ENCODE results near the gene BCL2L13. TPM values are rescaled to one million over a fixed set of nuclear protein-coding genes. Genes with fewer than 3 reads are reported as not detected.
"Not testable (repeated sequence)": the region's sequence is repeated elsewhere in the genome, so short reads cannot be mapped to it uniquely, and the experiment has no call there.

The BCL2L13 gene
- polyA plus RNA-seq, 1 donor from 2014 or later, result 20.8 TPM

DNA sequence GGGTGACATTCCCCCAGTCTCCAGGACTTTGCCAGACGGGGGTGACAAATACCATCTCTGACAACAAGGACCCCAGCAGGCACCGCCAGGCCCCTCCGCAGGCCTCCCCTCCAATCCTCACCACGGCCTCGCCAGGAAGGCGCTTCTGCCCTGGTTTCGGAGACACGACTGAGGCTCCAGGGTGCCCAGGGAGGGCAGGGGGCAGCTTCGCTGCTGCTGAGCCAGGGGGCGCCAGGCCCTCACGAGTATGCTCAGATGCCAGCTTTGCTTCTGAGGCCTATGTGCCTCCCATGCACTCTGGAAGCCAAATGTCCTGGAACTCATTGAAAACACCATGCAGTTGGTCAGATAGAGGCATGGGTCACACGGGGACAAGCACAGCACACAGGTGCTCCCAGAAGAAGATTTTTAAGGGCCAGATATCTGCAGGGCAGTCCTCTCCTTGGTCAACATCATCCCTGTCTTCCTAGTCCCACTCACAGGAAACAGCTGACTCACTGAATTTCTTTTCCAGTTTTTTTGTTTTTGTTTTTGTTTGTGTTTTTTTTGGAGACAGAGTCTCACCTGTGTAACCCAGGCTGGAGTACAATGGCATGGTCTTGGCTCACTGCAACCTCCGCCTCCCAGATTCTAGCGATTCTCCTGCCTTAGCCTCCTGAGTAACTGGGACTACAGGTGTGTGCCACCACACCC lies 115.8 kb downstream of the BCL2L13 start:
- Histone ChIP-seq H3K4me2 (ENCODE audit: low read length) (no peak overlapping the region), H3K9me3 (ENCODE audit: low read length) (no peaks in the 10 kb centered on the region), H3K9ac (ENCODE audit: low read length) (no peak overlapping the region), H3K27me3 (ENCODE audit: insufficient read depth, low read depth, low read length) (no peaks in the 10 kb centered on the region), H4K20me1 (ENCODE audit: insufficient read depth) (no peaks in the 10 kb centered on the region), H3K79me2 (replicated peaks; ENCODE audit: insufficient read depth, low read length) (no peaks in the 10 kb centered on the region), H3K27ac (ENCODE audit: low read length) (no peak overlapping the region), H3K4me3 (ENCODE audit: low read length) (no peak overlapping the region), H3F3A (ENCODE audit: insufficient read depth, low read length, poor library complexity, severe bottlenecking) (no peaks in the 10 kb centered on the region), H3K9me2 (ENCODE audit: insufficient read depth, low read length) (no peaks in the 10 kb centered on the region), H3K36me3 (ENCODE audit: insufficient read depth, low read length) (no peaks in the 10 kb centered on the region), H2AFZ (ENCODE audit: low read depth, low read length) (no peak overlapping the region)
- TF ChIP-seq POLR2AphosphoS5 (IDR thresholded peaks at IDR 0.05) (no peak), EZH2 (IDR thresholded peaks at IDR 0.05; ENCODE audit: borderline replicate concordance, insufficient read depth, low read length, poor library complexity, severe bottlenecking) (no peak), RAD21 (conservative IDR thresholded peaks at IDR 0.05) (no peak), CTCF (IDR thresholded peaks at IDR 0.05; ENCODE audit: poor library complexity, severe bottlenecking) (no peak)

GRCh38 chr22:17761138-17761488 lies 122.6 kb downstream of the BCL2L13 start:
- Histone ChIP-seq H3K36me3 (ENCODE audit: insufficient read depth, low read length) (no peaks in the 10 kb centered on the region), H3K9me2 (ENCODE audit: insufficient read depth, low read length) (no peaks in the 10 kb centered on the region), H2AFZ (ENCODE audit: low read depth, low read length) (no peak overlapping the region), H3K4me2 (ENCODE audit: low read length) (no peak overlapping the region), H3K4me3 (ENCODE audit: low read length) (no peak overlapping the region), H3K27me3 (ENCODE audit: insufficient read depth, low read depth, low read length) (no peaks in the 10 kb centered on the region), H3K9me3 (ENCODE audit: low read length) (no peaks in the 10 kb centered on the region), H3K79me2 (replicated peaks; ENCODE audit: insufficient read depth, low read length) (no peaks in the 10 kb centered on the region), H3K27ac (ENCODE audit: low read length) (no peak overlapping the region), H4K20me1 (ENCODE audit: insufficient read depth) (no peaks in the 10 kb centered on the region), H3K9ac (ENCODE audit: low read length) (no peak overlapping the region), H3F3A (ENCODE audit: insufficient read depth, low read length, poor library complexity, severe bottlenecking) (no peaks in the 10 kb centered on the region)
- TF ChIP-seq SMC3 (conservative IDR thresholded peaks at IDR 0.05; ENCODE audit: poor library complexity), result no peak
- TF ChIP-seq TAF1 (IDR thresholded peaks at IDR 0.05; ENCODE audit: low read depth), result no peak
- TF ChIP-seq MXI1 (conservative IDR thresholded peaks at IDR 0.05; ENCODE audit: poor library complexity, severe bottlenecking), result no peak
- TF ChIP-seq POLR2AphosphoS5 (IDR thresholded peaks at IDR 0.05), result no peak
- no peak for TF ChIP-seq CTCF (IDR thresholded peaks at IDR 0.05; ENCODE audit: poor library complexity, severe bottlenecking)
- TF ChIP-seq EZH2 (IDR thresholded peaks at IDR 0.05; ENCODE audit: borderline replicate concordance, insufficient read depth, low read length, poor library complexity, severe bottlenecking), result no peak
- no peak for TF ChIP-seq EP300 (conservative IDR thresholded peaks at IDR 0.05; ENCODE audit: poor library complexity, severe bottlenecking)
- TF ChIP-seq RAD21 (conservative IDR thresholded peaks at IDR 0.05), result no peak
- no peak for TF ChIP-seq REST (IDR thresholded peaks at IDR 0.05; ENCODE audit: borderline replicate concordance)

GRCh38 chr22:17763442-17763841 lies 124.9 kb downstream of the BCL2L13 start:
- not testable (repeated sequence) for H2AFZ ChIP-seq (ENCODE audit: low read depth, low read length); H3K79me2 ChIP-seq (replicated peaks; ENCODE audit: insufficient read depth, low read length); H3K9ac ChIP-seq (ENCODE audit: low read length); H4K20me1 ChIP-seq (ENCODE audit: insufficient read depth); H3K27me3 ChIP-seq (ENCODE audit: insufficient read depth, low read depth, low read length); H3K27ac ChIP-seq (ENCODE audit: low read length); H3K4me3 ChIP-seq (ENCODE audit: low read length); H3K9me2 ChIP-seq (ENCODE audit: insufficient read depth, low read length); H3K9me3 ChIP-seq (ENCODE audit: low read length); H3K36me3 ChIP-seq (ENCODE audit: insufficient read depth, low read length); H3F3A ChIP-seq (ENCODE audit: insufficient read depth, low read length, poor library complexity, severe bottlenecking); H3K4me2 ChIP-seq (ENCODE audit: low read length)

Measured in neural cell (in vitro differentiated cells).